Measurements from ENCODE around the gene TAF9B. TPM values are rescaled to one million over a fixed set of nuclear protein-coding genes. Genes with fewer than 3 reads are reported as not detected.

TAF9B gene
- total RNA-seq, 6 experiments from 2014 or later: 17.2 to 30.9 (median 28.5) TPM

DNA sequence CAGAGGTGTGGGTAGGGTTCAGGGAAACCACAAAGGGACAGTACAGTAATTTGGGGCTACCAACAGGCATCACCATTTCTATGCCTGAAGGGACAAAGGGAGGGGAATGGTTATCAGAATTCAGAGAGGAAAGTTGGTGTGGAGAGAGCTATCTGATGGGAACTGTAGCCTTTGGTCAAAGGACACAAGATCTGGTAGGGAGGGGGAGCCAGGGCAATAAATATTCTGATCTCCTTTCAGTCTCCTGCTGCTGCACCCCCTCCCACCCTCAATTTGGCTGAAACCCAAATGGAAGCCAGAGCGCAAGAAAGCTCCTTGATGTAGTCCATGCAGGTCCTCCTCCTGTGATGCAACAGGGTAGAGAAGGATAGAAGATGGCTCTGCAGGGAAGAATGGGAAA, 20.8 kb downstream of the TAF9B start:
- no peaks in the 10 kb centered on the region for H3K9me3 Mint-ChIP-seq
- peaks cover 15% of the 10 kb centered on the region for H3K36me3 Mint-ChIP-seq (ENCODE audit: low read depth)
- peaks cover 11% of the 10 kb centered on the region for H3K4me1 Mint-ChIP-seq (ENCODE audit: low read depth)
- TF ChIP-seq, protein P1, sequence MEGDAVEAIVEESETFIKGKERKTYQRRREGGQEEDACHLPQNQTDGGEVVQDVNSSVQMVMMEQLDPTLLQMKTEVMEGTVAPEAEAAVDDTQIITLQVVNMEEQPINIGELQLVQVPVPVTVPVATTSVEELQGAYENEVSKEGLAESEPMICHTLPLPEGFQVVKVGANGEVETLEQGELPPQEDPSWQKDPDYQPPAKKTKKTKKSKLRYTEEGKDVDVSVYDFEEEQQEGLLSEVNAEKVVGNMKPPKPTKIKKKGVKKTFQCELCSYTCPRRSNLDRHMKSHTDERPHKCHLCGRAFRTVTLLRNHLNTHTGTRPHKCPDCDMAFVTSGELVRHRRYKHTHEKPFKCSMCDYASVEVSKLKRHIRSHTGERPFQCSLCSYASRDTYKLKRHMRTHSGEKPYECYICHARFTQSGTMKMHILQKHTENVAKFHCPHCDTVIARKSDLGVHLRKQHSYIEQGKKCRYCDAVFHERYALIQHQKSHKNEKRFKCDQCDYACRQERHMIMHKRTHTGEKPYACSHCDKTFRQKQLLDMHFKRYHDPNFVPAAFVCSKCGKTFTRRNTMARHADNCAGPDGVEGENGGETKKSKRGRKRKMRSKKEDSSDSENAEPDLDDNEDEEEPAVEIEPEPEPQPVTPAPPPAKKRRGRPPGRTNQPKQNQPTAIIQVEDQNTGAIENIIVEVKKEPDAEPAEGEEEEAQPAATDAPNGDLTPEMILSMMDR (IDR thresholded peaks at IDR 0.05): no peak
- no peak for DNase-seq
- no peaks in the 10 kb centered on the region; the same call in 1 of the 2 replicates for H3K27me3 Mint-ChIP-seq (ENCODE audit: insufficient read depth)
- H3K27ac Mint-ChIP-seq: no peak overlapping the region
- no peak overlapping the region for H3K4me3 Mint-ChIP-seq

DNA sequence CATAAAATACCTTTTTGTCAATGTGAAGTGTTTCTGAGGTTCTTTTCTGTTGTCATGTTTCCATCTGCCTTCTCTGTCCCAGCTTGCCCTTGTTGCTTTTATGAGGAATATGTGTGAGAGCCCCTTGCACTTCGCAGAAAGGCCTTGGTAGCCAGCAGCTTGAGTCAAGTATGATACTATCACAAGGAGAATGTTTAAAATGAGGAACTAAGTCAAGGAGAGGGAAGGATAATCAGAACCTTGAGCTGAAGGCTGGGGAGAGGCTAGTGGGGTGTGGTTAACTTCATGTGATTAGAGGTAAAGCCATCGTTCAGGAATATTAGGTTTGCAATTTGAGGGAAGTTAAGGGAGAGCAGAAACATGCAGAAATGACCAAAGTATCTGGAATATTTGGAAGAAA, 22.7 kb downstream of the TAF9B start:
- H3K4me1 Mint-ChIP-seq (ENCODE audit: low read depth): no peaks in the 10 kb centered on the region
- TF ChIP-seq, protein P1 (IDR thresholded peaks at IDR 0.05): no peak
- no peaks in the 10 kb centered on the region; the same call in 1 of the 2 replicates for H3K27me3 Mint-ChIP-seq (ENCODE audit: insufficient read depth)
- no peak overlapping the region for H3K4me3 Mint-ChIP-seq
- no peak overlapping the region for H3K27ac Mint-ChIP-seq
- H3K36me3 Mint-ChIP-seq (ENCODE audit: low read depth): peaks cover 9% of the 10 kb centered on the region; the same call in 1 of the 2 replicates
- DNase-seq: no peak
- no peaks in the 10 kb centered on the region for H3K9me3 Mint-ChIP-seq

DNA sequence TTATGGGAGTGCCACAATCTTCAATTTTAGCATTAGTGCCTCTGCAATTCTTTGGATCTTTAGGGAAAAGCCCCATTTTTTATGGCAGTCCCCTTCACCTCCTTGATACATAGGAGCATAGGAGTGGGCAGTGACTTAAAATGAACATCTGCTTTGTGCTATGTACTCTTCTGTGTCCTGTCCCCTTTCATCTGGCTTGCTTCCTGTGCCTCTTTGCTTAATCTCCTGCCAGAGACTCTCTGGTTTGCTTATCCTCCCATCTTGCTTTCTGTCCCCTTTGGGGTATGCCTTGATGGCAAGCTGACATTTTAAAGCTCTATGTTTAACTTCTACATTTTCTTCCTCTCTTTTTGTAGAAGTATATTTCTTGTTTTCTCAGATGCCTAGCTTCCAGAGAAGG, 23.1 kb downstream of the TAF9B start:
- Mint-ChIP-seq H3K36me3 (ENCODE audit: low read depth) (peaks cover 12% of the 10 kb centered on the region; the same call in 1 of the 2 replicates), H3K27me3 (ENCODE audit: insufficient read depth) (no peaks in the 10 kb centered on the region; the same call in 1 of the 2 replicates), H3K27ac (no peak overlapping the region), H3K4me3 (no peak overlapping the region), H3K4me1 (ENCODE audit: low read depth) (no peaks in the 10 kb centered on the region), H3K9me3 (no peaks in the 10 kb centered on the region)
- DNase-seq: no peak
- TF ChIP-seq, protein P1 (IDR thresholded peaks at IDR 0.05): no peak

DNA sequence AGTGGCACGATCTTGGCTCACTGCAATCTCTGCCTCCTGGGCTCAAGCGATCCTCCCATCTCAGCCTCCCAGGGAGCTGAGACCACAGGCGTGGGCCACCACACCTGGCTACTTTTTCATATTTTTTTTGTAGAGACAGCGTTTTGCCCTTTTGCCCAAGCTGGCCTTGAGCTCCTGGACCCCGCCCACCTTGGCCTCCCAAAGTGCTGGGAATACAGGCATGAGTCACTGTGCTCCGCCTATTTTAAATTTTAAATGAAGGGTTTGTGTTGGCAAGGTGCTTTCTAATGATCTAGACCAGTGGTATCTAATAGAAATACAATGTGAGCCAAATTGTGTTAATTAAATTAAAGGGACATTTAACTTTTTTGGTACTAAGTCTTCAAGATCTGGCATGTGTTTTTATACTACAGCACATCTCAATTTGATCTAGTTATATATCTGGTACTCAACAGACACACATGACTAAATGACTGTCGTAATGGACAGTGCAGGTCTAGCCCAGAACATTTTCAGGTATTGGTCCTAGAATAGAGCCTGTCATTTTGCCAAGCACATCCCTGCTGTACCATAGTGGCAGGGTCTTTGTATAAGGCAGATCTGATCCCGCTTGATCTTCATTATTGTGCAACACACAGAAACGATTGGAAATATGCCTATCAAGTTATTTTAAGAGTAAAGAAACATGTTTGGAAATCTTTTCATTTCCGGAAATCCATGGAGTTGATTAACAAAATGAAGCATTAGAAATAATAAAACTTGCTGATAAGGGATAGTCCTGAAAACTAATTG, 28.1 kb downstream of the TAF9B start:
- Mint-ChIP-seq H3K9me3 (no peaks in the 10 kb centered on the region), H3K36me3 (ENCODE audit: low read depth) (peaks cover 7% of the 10 kb centered on the region), H3K4me1 (ENCODE audit: low read depth) (peaks cover 35% of the 10 kb centered on the region), H3K4me3 (no peak overlapping the region), H3K27me3 (ENCODE audit: insufficient read depth) (no peaks in the 10 kb centered on the region), H3K27ac (no peak overlapping the region)
- TF ChIP-seq, protein P1 (IDR thresholded peaks at IDR 0.05): no peak
- DNase-seq: no peak

DNA sequence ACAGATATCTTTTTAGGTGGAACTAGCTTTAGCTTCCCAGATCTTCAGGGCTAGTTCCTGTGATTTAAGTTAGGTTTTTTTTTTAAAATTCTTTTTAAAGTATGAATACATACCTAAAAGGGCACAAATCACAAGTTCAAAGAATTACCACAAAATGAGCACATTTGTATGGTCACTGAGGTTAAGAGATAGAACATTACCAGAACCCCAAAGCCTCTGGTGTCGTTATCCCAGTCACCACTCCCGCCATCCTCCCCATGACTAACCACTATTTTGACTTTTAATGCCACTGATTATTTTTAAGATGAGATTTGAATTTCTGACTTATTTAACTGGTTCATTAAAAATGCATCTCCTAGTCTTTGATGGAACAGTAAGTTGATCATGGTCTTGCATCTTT, 30.0 kb downstream of the TAF9B start:
- DNase-seq: no peak
- H3K36me3 Mint-ChIP-seq (ENCODE audit: low read depth): peaks cover 21% of the 10 kb centered on the region
- TF ChIP-seq, protein P1 (IDR thresholded peaks at IDR 0.05): no peak
- H3K27me3 Mint-ChIP-seq (ENCODE audit: insufficient read depth): peaks cover 4% of the 10 kb centered on the region; the same call in 1 of the 2 replicates
- no peak overlapping the region; the same call in 1 of the 2 replicates for H3K27ac Mint-ChIP-seq
- no peak overlapping the region for H3K4me3 Mint-ChIP-seq
- peaks cover 50% of the 10 kb centered on the region for H3K4me1 Mint-ChIP-seq (ENCODE audit: low read depth)
- H3K9me3 Mint-ChIP-seq: no peaks in the 10 kb centered on the region
